Ishikawa (cell line): ENCODE results near the gene ACTL7A.

Source experiments
- CEBPB ChIP-seq: IDR thresholded peaks from 2 replicates; pipeline ENCODE4 v1.6.1; 2012
- EGR1 ChIP-seq: IDR thresholded peaks from 2 replicates; pipeline ENCODE4 v1.6.1; 2012
- FOXM1 ChIP-seq: IDR thresholded peaks from 2 replicates; pipeline ENCODE4 v1.6.1; 2012; ENCODE audit warnings: low read depth, borderline replicate concordance
- RAD21 ChIP-seq: IDR thresholded peaks from 2 replicates; pipeline ENCODE4 v1.6.1; 2012; ENCODE audit warnings: low read depth
- TAF1 ChIP-seq: IDR thresholded peaks from 2 replicates; pipeline ENCODE4 v1.6.1; 2012; ENCODE audit warnings: low read depth, mild to moderate bottlenecking
- YY1 ChIP-seq: IDR thresholded peaks from 2 replicates; pipeline ENCODE4 v1.6.1; 2012; ENCODE audit warnings: low read depth
- ZBTB7A ChIP-seq: IDR thresholded peaks from 2 replicates; pipeline ENCODE4 v1.6.1; 2012; ENCODE audit warnings: low read depth

DNA sequence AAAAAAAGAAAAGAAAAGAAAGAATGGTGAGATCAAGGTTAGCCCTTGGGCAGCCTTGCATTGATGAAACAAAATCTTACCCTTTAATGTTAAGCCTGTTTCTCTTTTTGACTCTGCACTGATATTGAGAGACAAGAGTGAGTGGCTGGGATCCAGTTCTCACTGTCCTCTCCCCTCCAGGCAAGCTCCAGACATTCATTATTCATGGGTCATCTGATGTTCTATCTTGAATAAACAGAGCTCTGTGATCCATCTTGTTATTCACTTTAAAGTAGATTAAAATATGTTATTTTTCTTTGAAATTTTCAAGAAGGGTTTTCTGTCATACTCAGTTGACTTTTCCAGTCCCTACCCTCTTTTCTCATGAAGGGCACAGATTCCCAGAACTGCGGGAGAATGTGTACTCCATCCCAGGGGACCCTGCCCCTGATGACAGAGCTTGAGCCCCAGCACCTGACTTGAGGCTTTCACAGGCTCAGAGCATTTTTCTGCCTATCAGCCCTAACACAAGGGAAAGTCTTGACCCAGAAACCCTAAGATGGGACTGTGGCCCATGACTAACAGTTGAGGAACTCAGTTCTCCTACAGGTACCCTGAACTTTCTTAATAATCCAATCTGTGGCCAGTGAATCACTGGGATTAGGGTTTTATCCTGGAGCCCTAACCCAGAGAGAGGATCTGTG lies 30.4 kb upstream of the ACTL7A start:
- TF ChIP-seq EGR1 (no peak), ZBTB7A (no peak), CEBPB (no peak), FOXM1 (no peak), YY1 (no peak), RAD21 (no peak), TAF1 (no peak)
